GM21825 (cell line): Measurements from ENCODE around the gene ZNF276.
"Not testable (repeated sequence)": the region's sequence is repeated elsewhere in the genome, so short reads cannot be mapped to it uniquely, and the experiment has no call there.

Experiments used
- ATAC-seq: cut with Tn5 transposase; IDR thresholded peaks from one replicate; pipeline ENCODE4 v1.9.1; 2021; ENCODE audit warnings: mild to moderate bottlenecking, moderate library complexity; ENCODE audit not compliant: unreplicated experiment

The ZNF276 gene

GRCh38 chr16:89733792-89734191, 12.5 kb downstream of the ZNF276 start:
- no peak for ATAC-seq

GRCh38 chr16:89736554-89736953, 15.2 kb downstream of the ZNF276 start:
- ATAC-seq: no peak

GRCh38 chr16:89737341-89738071, 16.2 kb downstream of the ZNF276 start:
- ATAC-seq: no peak

GRCh38 chr16:89738072-89738377, 16.7 kb downstream of the ZNF276 start:
- no peak for ATAC-seq

GRCh38 chr16:89738538-89739317, 17.4 kb downstream of the ZNF276 start:
- no peak for ATAC-seq

- no peak for ATAC-seq
These were observed 18.0 kb downstream of the ZNF276 start for GRCh38 chr16:89739383-89739782.

- no peak for ATAC-seq
These were observed 20.1 kb downstream of the ZNF276 start for GRCh38 chr16:89741342-89742014.

- no peak for ATAC-seq
These were observed 21.6 kb downstream of the ZNF276 start for GRCh38 chr16:89742948-89743347.

GRCh38 chr16:89744813-89745212, 23.5 kb downstream of the ZNF276 start:
- ATAC-seq: no peak

- ATAC-seq: no peak
These were observed 24.7 kb downstream of the ZNF276 start for GRCh38 chr16:89746043-89746442.

GRCh38 chr16:89748076-89748475, 26.7 kb downstream of the ZNF276 start:
- ATAC-seq: no peak

- no peak for ATAC-seq
These were observed 27.6 kb downstream of the ZNF276 start for GRCh38 chr16:89748921-89749320.

- no peak for ATAC-seq
These were observed 28.3 kb downstream of the ZNF276 start for GRCh38 chr16:89749637-89750036.

GRCh38 chr16:89759746-89760340, 38.5 kb downstream of the ZNF276 start:
- no peak for ATAC-seq

- no peak for ATAC-seq
These were observed 40.1 kb downstream of the ZNF276 start for GRCh38 chr16:89761304-89761922.

GRCh38 chr16:89764711-89765201, 43.4 kb downstream of the ZNF276 start:
- ATAC-seq: peak; percentile 83

- ATAC-seq: no peak
These were observed 44.0 kb downstream of the ZNF276 start for GRCh38 chr16:89765292-89765830.

GRCh38 chr16:89770367-89770766, 49.0 kb downstream of the ZNF276 start:
- no peak for ATAC-seq

GRCh38 chr16:89775223-89775622, 53.9 kb downstream of the ZNF276 start:
- ATAC-seq: no peak

GRCh38 chr16:89778211-89778610, 56.9 kb downstream of the ZNF276 start:
- not testable (repeated sequence) for ATAC-seq
